ENCODE measurements around the gene TMEM30B. TPM values are rescaled to one million over a fixed set of nuclear protein-coding genes. Genes with fewer than 3 reads are reported as not detected.

TMEM30B gene
- total RNA-seq, 4 donors from 2014 or later: 32.7 to 42.0 (median 36.8) TPM

GRCh38 chr14:61288720-61289119, 7.6 kb upstream of the TMEM30B start:
- H3K4me1 ChIP-seq: peaks cover 5% of the 10 kb centered on the region
- 74% methylated on average over 3 of the region's 3 CpGs for WGBS
- H3K36me3 ChIP-seq: no peaks in the 10 kb centered on the region
- no peak for TF ChIP-seq CTCF (IDR thresholded peaks at IDR 0.05)
- TF ChIP-seq POLR2A (IDR thresholded peaks at IDR 0.05): no peak
- H3K27ac ChIP-seq: no peak overlapping the region
- H3K27me3 ChIP-seq: no peaks in the 10 kb centered on the region
- no peak for DNase-seq (ENCODE audit: low spot score in 2 of 2)
- no peak overlapping the region for H3K4me3 ChIP-seq
- H3K9me3 ChIP-seq: no peaks in the 10 kb centered on the region

- no peaks in the 10 kb centered on the region for H3K27me3 ChIP-seq
- H3K4me1 ChIP-seq: peaks cover 5% of the 10 kb centered on the region
- H3K36me3 ChIP-seq: no peaks in the 10 kb centered on the region
- no peaks in the 10 kb centered on the region for H3K9me3 ChIP-seq
- no peak overlapping the region for H3K4me3 ChIP-seq
- WGBS: 94% methylated on average over 4 of the region's 4 CpGs
- H3K27ac ChIP-seq: no peak overlapping the region
- no peak for TF ChIP-seq EP300 (IDR thresholded peaks at IDR 0.05)
- TF ChIP-seq POLR2AphosphoS5 (IDR thresholded peaks at IDR 0.05): no peak
- no peak for TF ChIP-seq CTCF (IDR thresholded peaks at IDR 0.05)
- no peak for TF ChIP-seq POLR2A (IDR thresholded peaks at IDR 0.05)
- no peak for DNase-seq (ENCODE audit: low spot score in 2 of 2)
These were observed 7.1 kb upstream of the TMEM30B start for GRCh38 chr14:61288228-61288627.

DNA sequence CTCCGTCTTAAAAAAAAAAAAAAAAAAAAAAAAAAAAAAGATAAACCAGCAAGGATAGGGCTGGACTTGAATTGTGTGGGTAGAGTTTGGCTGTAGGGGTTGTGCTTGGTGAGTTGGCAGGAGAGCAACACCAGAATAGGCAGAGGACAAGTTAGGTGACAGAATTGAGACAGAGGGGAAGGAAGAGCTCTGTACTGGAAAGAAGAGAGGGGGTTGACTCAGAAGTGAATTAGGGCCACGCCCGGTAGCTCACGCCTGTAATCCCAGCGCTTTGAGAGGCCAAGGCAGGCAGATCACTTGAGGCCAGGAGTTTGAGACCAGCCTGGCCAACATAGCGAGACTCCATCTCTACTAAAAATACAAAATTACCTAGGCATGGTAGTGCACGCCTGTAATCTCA, 6.1 kb upstream of the TMEM30B start:
- Histone ChIP-seq H3K4me1 (peaks cover 5% of the 10 kb centered on the region), H3K4me3 (no peak overlapping the region), H3K27me3 (no peaks in the 10 kb centered on the region), H3K36me3 (no peaks in the 10 kb centered on the region), H3K27ac (no peak overlapping the region), H3K9me3 (no peaks in the 10 kb centered on the region)
- no peak for DNase-seq (ENCODE audit: low spot score in 2 of 2)
- WGBS: 65% methylated on average over 7 of the region's 7 CpGs
- no peak for TF ChIP-seq POLR2A (IDR thresholded peaks at IDR 0.05)
- no peak for TF ChIP-seq CTCF (IDR thresholded peaks at IDR 0.05)
- TF ChIP-seq POLR2AphosphoS5 (IDR thresholded peaks at IDR 0.05): no peak
- no peak for TF ChIP-seq EP300 (IDR thresholded peaks at IDR 0.05)

DNA sequence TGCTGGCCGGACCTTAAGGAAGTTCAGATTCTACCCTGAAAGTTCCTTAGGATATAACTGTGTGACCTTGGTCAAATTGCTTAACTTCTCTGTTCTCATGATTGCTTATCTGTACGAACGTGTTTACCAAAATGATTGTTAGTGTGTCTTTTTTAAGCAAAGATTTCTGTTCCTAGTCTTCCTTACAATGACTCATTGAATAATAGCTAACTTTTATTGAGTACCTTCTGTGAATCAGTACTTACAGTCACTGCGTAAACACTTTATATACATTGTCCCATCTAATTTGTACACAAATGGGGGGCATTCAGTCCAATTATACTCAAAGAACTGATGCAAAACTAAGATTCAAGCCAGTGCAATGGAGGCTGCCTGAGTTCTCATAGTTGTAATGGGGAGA, 4.2 kb upstream of the TMEM30B start:
- 87% methylated on average over 4 of the region's 4 CpGs for WGBS
- Histone ChIP-seq H3K9me3 (no peaks in the 10 kb centered on the region), H3K27ac (no peak overlapping the region), H3K36me3 (no peaks in the 10 kb centered on the region), H3K4me1 (peaks cover 15% of the 10 kb centered on the region), H3K4me3 (no peak overlapping the region), H3K27me3 (no peaks in the 10 kb centered on the region)
- DNase-seq (ENCODE audit: low spot score in 2 of 2): no peak
- no peak for TF ChIP-seq POLR2A (IDR thresholded peaks at IDR 0.05)
- no peak for TF ChIP-seq POLR2AphosphoS5 (IDR thresholded peaks at IDR 0.05)
- TF ChIP-seq EP300 (IDR thresholded peaks at IDR 0.05): no peak
- TF ChIP-seq CTCF (IDR thresholded peaks at IDR 0.05): no peak

DNA sequence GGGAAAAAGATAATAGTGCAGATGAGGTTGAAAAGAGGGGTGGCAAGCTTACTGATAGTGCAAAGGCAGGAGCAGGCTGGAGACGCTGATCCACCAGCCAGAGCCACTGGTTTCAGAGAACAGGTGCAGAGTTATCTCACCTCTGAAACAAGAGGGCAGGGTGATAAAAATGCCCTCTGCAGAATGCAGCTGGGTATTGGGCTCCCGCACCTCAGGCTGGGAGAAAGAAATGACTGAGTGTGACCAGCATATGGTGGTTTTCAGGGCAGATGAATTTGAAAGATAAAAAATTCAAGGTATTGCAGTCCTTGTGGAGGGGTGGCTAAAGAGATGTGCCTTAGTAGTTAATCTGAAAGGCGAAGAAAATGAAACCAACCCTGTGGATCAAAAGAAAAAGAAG, 2.9 kb upstream of the TMEM30B start:
- no peaks in the 10 kb centered on the region for H3K27me3 ChIP-seq
- H3K27ac ChIP-seq: no peak overlapping the region
- WGBS: 86% methylated on average over 3 of the region's 3 CpGs
- H3K4me3 ChIP-seq: no peak overlapping the region
- TF ChIP-seq CTCF (IDR thresholded peaks at IDR 0.05): no peak
- no peak for TF ChIP-seq POLR2AphosphoS5 (IDR thresholded peaks at IDR 0.05)
- TF ChIP-seq EP300 (IDR thresholded peaks at IDR 0.05): no peak
- TF ChIP-seq POLR2A (IDR thresholded peaks at IDR 0.05): no peak
- H3K4me1 ChIP-seq: peaks cover 29% of the 10 kb centered on the region
- H3K9me3 ChIP-seq: no peaks in the 10 kb centered on the region
- no peak for DNase-seq (ENCODE audit: low spot score in 2 of 2)
- no peaks in the 10 kb centered on the region for H3K36me3 ChIP-seq

Measured in suprapubic skin (tissue), 4 donors.